Neural cell (in vitro differentiated cells): Measurements from ENCODE around the gene ZNF728.

Source experiments
- EZH2 ChIP-seq: fragments of 200-600, 300-800 bp; shearing (Covaris generic), sonication (generic); IDR thresholded peaks from 2 replicates; pipeline ENCODE4 v1.6.1; 2014; ENCODE audit warnings: antibody characterized with exemption, low read length, borderline replicate concordance, mild to moderate bottlenecking; ENCODE audit not compliant: insufficient read depth, poor library complexity, severe bottlenecking
- POLR2AphosphoS5 ChIP-seq: IDR thresholded peaks from 2 replicates; pipeline ENCODE4 v1.6.1; 2012
- TF ChIP-seq, protein P1 (sequence below): fragments of 450-650 bp; IDR thresholded peaks from 2 replicates; pipeline ENCODE4 v1.5.1; 2014; ENCODE audit warnings: antibody characterized with exemption, mild to moderate bottlenecking, moderate library complexity; ENCODE audit not compliant: poor library complexity, severe bottlenecking

DNA sequence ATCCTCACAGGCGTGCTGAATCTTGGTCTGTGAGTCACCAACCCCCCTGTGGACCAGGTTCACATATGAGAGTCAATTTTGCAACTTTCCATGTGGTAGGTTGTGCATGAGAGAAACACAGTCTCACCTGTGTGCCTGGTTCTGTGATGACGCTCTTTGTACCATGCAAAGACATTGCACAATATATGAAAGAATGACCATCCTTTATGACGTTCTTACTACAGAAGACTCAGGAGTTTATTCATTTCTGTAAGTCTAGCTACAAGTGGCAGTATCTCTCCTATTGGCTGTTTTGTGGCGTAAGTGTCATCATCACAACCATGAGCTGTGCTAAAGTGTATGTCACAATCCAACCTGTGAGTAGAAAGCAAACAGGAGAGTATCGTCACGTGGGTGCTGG is 43.8 kb upstream of the ZNF728 start:
- TF ChIP-seq POLR2AphosphoS5: no peak
- TF ChIP-seq, protein P1, sequence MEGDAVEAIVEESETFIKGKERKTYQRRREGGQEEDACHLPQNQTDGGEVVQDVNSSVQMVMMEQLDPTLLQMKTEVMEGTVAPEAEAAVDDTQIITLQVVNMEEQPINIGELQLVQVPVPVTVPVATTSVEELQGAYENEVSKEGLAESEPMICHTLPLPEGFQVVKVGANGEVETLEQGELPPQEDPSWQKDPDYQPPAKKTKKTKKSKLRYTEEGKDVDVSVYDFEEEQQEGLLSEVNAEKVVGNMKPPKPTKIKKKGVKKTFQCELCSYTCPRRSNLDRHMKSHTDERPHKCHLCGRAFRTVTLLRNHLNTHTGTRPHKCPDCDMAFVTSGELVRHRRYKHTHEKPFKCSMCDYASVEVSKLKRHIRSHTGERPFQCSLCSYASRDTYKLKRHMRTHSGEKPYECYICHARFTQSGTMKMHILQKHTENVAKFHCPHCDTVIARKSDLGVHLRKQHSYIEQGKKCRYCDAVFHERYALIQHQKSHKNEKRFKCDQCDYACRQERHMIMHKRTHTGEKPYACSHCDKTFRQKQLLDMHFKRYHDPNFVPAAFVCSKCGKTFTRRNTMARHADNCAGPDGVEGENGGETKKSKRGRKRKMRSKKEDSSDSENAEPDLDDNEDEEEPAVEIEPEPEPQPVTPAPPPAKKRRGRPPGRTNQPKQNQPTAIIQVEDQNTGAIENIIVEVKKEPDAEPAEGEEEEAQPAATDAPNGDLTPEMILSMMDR: no peak
- TF ChIP-seq EZH2: no peak
